GM19397 (cell line): ENCODE results near the gene STK32B.
"Not testable (repeated sequence)": the region's sequence is repeated elsewhere in the genome, so short reads cannot be mapped to it uniquely, and the experiment has no call there.

Source experiments
- ATAC-seq: cut with Tn5 transposase; IDR thresholded peaks from one replicate; pipeline ENCODE4 v1.9.1; 2021; ENCODE audit warnings: mild to moderate bottlenecking, moderate library complexity; ENCODE audit not compliant: unreplicated experiment

The STK32B gene

DNA sequence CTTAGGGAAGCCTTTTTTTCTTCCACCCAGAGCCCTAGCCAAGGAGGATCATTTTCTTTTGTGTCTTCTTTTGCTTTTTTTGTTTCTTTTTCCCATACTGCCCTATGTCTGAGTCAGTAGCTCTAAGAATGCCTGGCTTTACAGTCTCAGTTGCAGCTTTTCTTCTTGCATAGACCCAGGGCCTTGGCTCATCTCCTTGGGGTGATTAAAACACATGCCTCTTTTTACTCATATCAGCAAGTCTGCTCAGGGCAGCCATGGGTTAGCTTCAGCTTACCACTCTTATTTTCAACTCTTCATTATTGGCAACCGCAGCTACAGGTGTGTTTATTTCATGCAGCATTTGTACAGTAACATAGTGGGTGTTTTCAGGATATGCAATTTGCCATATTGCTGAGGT lies 196.5 kb downstream of the STK32B start:
- ATAC-seq: no peak

DNA sequence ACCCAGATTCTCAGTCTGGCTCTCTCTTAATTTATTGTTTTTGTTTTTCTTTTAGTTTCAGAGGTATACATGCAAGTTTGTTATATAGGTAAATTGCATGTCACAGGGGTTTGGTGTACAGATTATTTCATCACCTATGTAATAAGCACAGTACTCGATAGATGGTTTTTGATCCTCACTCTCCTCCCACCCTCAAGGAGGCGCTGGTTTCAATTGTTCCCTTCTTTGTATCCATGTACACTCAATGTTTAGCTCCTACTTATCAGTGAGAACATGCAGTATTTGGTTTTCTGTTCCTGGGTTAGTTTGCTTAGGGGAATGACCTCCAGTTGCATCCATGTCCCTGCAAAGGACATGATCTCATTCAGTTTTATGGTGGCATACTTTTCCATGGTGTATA lies 198.4 kb downstream of the STK32B start:
- no peak for ATAC-seq

DNA sequence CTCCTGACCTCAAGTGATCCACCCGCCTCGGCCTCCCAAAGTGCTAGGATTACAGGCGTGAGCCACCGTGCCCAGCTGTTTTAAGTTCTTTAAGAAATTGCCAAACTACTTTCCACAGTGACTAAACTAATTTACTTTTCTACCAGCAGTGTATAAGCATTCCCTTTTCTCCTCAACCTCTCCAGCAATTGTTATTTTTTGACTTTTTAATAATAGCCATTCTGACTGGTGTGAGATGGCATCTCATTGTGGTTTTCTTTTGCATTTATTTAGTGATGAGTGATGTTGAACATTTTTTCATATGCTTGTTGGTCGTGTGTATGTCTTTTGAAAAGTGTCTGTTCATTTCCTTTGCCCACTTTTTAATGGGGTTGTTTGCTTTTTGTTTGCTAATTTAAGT lies 199.3 kb downstream of the STK32B start:
- not testable (repeated sequence) for ATAC-seq

- no peak for ATAC-seq
Observed at GRCh38 chr4:5256421-5256820, 205.1 kb downstream of the STK32B start.

- ATAC-seq: no peak
Observed at GRCh38 chr4:5257086-5257485, 205.8 kb downstream of the STK32B start.

DNA sequence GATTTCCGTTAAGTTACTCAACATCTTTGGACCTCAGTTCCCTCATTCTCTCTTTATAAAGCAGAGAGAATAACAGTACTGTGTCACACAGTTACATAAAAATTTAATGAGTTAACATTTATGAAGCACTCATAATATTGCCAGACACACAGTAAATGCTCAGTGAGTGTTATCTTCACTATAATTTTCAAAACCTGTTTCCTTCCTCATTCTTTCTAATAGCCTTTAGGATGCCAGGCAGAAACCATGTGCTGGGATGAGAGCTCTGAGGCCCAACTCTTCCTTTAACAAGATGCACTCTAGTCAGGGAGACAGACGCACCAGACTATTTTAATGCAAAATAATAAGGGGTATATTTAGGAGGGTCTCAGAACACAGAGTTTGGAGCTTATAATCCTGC lies 208.2 kb downstream of the STK32B start:
- no peak for ATAC-seq

- ATAC-seq: no peak
Observed at GRCh38 chr4:5260121-5260520, 208.8 kb downstream of the STK32B start.

- no peak for ATAC-seq
Observed at GRCh38 chr4:5261866-5262265, 210.6 kb downstream of the STK32B start.

DNA sequence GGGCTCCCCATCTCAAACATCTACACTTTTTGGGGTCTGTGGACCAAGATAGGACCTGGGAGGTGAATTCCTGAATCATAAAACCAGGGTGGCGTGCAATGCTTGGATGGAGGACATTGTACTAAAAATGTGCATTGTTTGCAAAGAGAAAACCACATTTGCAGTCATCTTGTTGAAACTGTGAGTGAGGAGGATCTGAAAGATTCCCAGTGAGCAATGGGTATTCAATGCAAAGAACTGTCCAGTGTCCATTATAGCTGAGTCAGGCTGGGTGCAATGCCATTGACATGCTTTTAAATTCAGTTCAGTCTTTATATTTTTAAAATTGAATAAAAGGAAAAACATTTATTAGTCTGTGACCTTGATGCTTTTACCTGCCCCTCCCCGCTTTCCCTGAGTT lies 215.7 kb downstream of the STK32B start:
- ATAC-seq: no peak

DNA sequence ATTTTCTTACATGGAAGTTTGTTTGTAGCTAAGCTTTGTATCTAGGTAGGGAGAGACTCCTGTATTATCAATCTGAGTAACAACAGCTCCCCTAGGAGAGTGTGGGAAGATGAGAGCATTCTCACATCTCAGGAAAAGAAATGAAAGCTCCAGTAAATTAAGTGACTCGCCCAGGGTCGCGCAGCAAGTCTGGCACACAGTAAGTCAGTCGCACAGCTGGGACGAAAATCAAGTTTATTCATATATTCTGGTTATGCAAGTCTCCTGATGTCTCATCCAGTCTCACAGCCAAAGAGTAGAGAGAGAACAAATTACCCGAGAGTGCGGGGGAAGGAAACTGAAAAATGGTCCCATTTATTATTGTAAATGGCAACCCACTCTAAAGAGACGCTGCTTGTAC lies 216.1 kb downstream of the STK32B start:
- no peak for ATAC-seq

- ATAC-seq: no peak
Observed at GRCh38 chr4:5276475-5277075, 225.3 kb downstream of the STK32B start.

DNA sequence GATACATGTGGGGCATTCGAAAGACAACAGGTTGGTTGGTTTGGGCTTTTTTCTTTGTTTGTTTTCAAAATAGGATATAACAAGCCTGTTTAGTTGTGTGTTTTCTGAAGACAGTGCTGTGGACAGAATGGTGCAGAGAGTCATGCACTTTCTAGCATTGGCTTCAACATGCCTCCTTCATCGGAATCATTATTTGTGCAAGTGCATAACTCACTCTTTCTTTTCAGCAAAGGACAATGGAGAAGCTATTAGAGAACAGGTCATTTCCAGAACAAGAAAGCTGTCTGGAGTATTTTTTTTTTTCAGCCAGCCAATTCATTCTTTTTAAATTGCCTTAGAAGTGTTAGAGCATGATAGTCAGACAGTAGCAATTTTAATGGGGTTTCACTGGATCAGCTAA lies 225.8 kb downstream of the STK32B start:
- ATAC-seq: no peak

- ATAC-seq: no peak
Observed at GRCh38 chr4:5278213-5278612, 226.9 kb downstream of the STK32B start.

GRCh38 chr4:5280069-5280468 lies 228.8 kb downstream of the STK32B start:
- ATAC-seq: not testable (repeated sequence)

DNA sequence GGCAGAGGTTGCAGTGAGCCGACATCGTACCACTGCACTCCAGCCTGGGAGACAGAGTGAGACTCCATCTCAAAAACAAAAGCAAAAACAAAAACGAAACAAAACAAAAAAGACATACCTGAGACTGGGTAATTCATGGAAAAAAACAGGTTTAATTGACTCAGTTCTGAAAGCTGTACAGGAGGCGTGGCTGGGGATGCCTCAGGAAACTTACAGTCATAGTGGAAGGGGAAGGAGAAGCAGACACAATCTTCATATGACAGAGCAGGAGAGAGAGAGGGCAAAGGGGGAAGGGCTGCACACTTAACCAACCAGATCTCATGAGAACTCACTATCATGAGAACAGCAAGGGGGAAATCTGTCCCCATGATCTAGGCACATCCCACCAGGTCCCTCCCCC lies 229.5 kb downstream of the STK32B start:
- ATAC-seq: no peak

DNA sequence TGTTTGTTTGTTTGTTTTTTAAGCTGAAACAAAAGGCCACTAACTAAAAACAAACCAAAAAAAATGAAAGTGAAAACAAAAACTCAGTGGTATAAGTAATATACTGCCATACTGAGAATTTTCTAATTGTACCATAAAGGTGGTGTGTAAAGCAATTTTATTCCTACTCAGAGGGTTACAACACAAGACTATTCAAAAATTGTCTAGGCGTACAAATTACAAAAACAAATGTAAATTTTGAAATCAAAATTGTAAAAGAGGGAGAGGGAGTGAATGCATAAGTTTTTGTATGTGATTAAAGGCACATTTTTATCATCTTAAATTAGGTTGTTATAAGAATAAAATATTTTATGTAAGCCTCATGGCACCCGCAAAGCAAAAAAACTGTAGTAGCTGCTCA lies 232.6 kb downstream of the STK32B start:
- no peak for ATAC-seq

DNA sequence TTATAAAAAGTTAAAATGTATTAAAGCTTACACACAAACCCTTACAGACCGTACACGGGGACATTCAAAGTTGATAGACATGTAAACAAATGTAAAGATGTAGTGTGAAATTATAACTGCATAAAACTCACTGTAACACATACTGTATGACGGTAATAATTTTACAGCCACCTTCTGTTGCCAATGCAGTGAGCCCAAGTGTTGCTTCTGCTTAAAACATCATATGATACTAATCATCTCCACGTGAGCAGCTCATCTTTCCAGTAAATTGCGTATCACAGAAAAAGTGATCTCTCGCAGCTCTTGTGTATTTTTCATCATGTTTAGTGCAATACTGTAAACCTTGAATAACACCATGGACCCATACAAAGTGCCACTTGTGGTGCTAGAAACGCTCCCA lies 233.2 kb downstream of the STK32B start:
- no peak for ATAC-seq

- no peak for ATAC-seq
Observed at GRCh38 chr4:5292101-5292500, 240.8 kb downstream of the STK32B start.

DNA sequence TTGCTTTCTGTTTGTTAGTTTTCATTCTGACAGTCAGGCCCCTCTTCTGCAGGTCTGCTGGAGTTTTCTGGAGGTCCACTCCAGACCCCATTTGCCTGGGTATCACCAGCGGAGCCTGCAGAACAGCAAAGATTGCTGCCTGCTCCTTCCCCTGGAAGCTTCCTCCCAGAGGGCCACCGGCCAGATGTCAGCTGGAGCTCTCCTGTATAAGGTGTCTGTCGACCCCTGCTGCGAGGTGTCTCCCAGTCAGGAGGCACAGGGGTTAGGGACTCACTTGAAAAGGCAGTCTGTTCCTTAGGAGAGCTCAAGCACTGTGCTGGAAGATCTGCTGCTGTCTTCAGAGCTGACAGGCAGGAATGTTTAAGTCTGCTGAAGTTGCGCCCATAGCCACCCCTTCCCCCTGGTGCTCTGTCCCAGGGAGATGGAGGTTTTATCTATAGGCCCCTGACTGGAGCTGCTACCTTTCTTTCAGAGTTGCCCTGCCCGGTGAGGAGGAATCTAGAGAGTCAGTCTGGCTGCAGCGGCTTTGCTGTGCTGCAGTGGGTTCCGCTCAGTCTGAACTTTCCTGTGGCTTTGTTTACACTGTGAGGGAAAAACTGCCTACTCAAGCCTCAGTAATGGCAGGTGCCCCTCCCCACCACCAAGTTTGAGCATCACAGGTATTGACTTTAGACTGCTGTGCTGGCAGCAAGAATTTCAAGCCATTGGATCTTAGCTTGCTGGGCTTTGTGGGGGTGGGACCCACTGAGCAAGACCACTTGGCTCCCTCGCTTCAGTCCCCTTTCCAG lies 246.9 kb downstream of the STK32B start:
- not testable (repeated sequence) for ATAC-seq

- no peak for ATAC-seq
Observed at GRCh38 chr4:5300283-5300682, 249.0 kb downstream of the STK32B start.

- no peak for ATAC-seq
Observed at GRCh38 chr4:5307928-5308327, 256.6 kb downstream of the STK32B start.

GRCh38 chr4:5322321-5322720 lies 271.0 kb downstream of the STK32B start:
- ATAC-seq: no peak
